Neural cell (in vitro differentiated cells): Measurements from ENCODE around the gene EEF2K. TPM values are rescaled to one million over a fixed set of nuclear protein-coding genes. Genes with fewer than 3 reads are reported as not detected.

Experiments used
- H2AFZ ChIP-seq: fragments of 200-600, 300-800 bp; sonication (generic), shearing (Covaris generic); 2 replicates; pipeline ENCODE4 v1.6.0; 2014; ENCODE audit warnings: low read depth, mild to moderate bottlenecking, antibody characterized with exemption, low read length, moderate library complexity
- H3F3A ChIP-seq: fragments of 200-600 bp; shearing (Covaris generic); 2 replicates; pipeline ENCODE4 v1.6.1; 2016; ENCODE audit warnings: mild to moderate bottlenecking, moderate library complexity, mixed read lengths, antibody characterized with exemption, low read length; ENCODE audit not compliant: insufficient read depth, poor library complexity, severe bottlenecking
- H3K27ac ChIP-seq: fragments of 200-600, 300-800 bp; sonication (generic), shearing (Covaris generic); 2 replicates; pipeline ENCODE4 v1.5.1; 2014; ENCODE audit warnings: mild to moderate bottlenecking, low read length, moderate library complexity
- H3K27me3 ChIP-seq: fragments of 300-800, 200-600 bp; sonication (generic), shearing (Covaris generic); 2 replicates; pipeline ENCODE4 v1.6.0; 2014; ENCODE audit warnings: mild to moderate bottlenecking, low read depth, low read length, moderate library complexity; ENCODE audit not compliant: insufficient read depth
- H3K36me3 ChIP-seq: fragments of 300-800, 200-600 bp; sonication (generic), shearing (Covaris generic); 2 replicates; pipeline ENCODE4 v1.5.1; 2014; ENCODE audit warnings: mild to moderate bottlenecking, antibody characterized with exemption, low read length, moderate library complexity; ENCODE audit not compliant: insufficient read depth
- H3K4me2 ChIP-seq: fragments of 300-800, 200-600 bp; sonication (generic), shearing (Covaris generic); 2 replicates; pipeline ENCODE4 v1.6.0; 2014; ENCODE audit warnings: mild to moderate bottlenecking, low read length
- H3K4me3 ChIP-seq: fragments of 300-800, 200-600 bp; sonication (generic), shearing (Covaris generic); 2 replicates; pipeline ENCODE4 v1.5.1; 2014; ENCODE audit warnings: mild to moderate bottlenecking, low read length, moderate library complexity
- H3K79me2 ChIP-seq: fragments of 200-600 bp; shearing (Covaris generic); replicated peaks from 2 replicates; pipeline ENCODE4 v1.6.0; 2014; ENCODE audit warnings: mild to moderate bottlenecking, low read length, moderate library complexity; ENCODE audit not compliant: insufficient read depth
- H3K9ac ChIP-seq: fragments of 300-800, 200-600 bp; sonication (generic), shearing (Covaris generic); 2 replicates; pipeline ENCODE4 v1.6.1; 2016; ENCODE audit warnings: mild to moderate bottlenecking, low read length, mixed read lengths
- H3K9me2 ChIP-seq: fragments of 200-600 bp; shearing (Covaris generic); 2 replicates; pipeline ENCODE4 v1.6.1; 2016; ENCODE audit warnings: mild to moderate bottlenecking, low read length, mixed read lengths; ENCODE audit not compliant: insufficient read depth
- H3K9me3 ChIP-seq: fragments of 200-600, 300-800 bp; sonication (generic), shearing (Covaris generic); 2 replicates; pipeline ENCODE4 v1.6.1; 2016; ENCODE audit warnings: mild to moderate bottlenecking, mixed run types, low read length, moderate library complexity, mixed read lengths
- H4K20me1 ChIP-seq: fragments of 200-600 bp; shearing (Covaris generic); 2 replicates; pipeline ENCODE4 v1.6.1; 2016; ENCODE audit warnings: mild to moderate bottlenecking, mixed run types; ENCODE audit not compliant: insufficient read depth
- CTCF ChIP-seq: fragments of 450-650 bp; IDR thresholded peaks from 2 replicates; pipeline ENCODE4 v1.5.1; 2014; ENCODE audit warnings: antibody characterized with exemption, mild to moderate bottlenecking, moderate library complexity; ENCODE audit not compliant: poor library complexity, severe bottlenecking
- EP300 ChIP-seq: fragments of 450-650 bp; conservative IDR thresholded peaks from 2 replicates; pipeline ENCODE4 v1.6.1; 2014; ENCODE audit warnings: antibody characterized with exemption, mild to moderate bottlenecking, moderate library complexity; ENCODE audit not compliant: poor library complexity, severe bottlenecking
- EZH2 ChIP-seq: fragments of 200-600, 300-800 bp; shearing (Covaris generic), sonication (generic); IDR thresholded peaks from 2 replicates; pipeline ENCODE4 v1.6.1; 2014; ENCODE audit warnings: antibody characterized with exemption, low read length, borderline replicate concordance, mild to moderate bottlenecking; ENCODE audit not compliant: insufficient read depth, poor library complexity, severe bottlenecking
- MXI1 ChIP-seq: fragments of 450-650 bp; conservative IDR thresholded peaks from 2 replicates; pipeline ENCODE4 v1.6.1; 2014; ENCODE audit warnings: antibody characterized with exemption, mild to moderate bottlenecking; ENCODE audit not compliant: poor library complexity, severe bottlenecking
- POLR2AphosphoS5 ChIP-seq: IDR thresholded peaks from 2 replicates; pipeline ENCODE4 v1.6.1; 2012
- RAD21 ChIP-seq: fragments of 450-650 bp; conservative IDR thresholded peaks from 2 replicates; pipeline ENCODE4 v1.6.1; 2014; ENCODE audit warnings: antibody characterized with exemption, mild to moderate bottlenecking, moderate library complexity
- SMC3 ChIP-seq: fragments of 450-650 bp; conservative IDR thresholded peaks from 2 replicates; pipeline ENCODE4 v1.6.1; 2014; ENCODE audit warnings: antibody characterized with exemption, mild to moderate bottlenecking, moderate library complexity; ENCODE audit not compliant: poor library complexity
- TAF1 ChIP-seq: IDR thresholded peaks from 2 replicates; pipeline ENCODE4 v1.6.1; 2012; ENCODE audit warnings: low read depth
- polyA plus RNA-seq: library from polyadenylated mRNA; depleted of rRNA; stranded (reverse); fragments of >200 nt; gene quantifications from 2 replicates; pipeline ENCODE4 v1.2.3, GENCODE V29; 2014
- TF ChIP-seq, protein P1 (sequence below): IDR thresholded peaks from 2 replicates; pipeline ENCODE4 v1.6.1; 2012; ENCODE audit warnings: borderline replicate concordance

EEF2K gene
- polyA plus RNA-seq, 1 donor from 2014 or later, result 7.2 TPM

GRCh38 chr16:22240023-22240710, 34.1 kb downstream of the EEF2K start:
- H3K27ac ChIP-seq, result no peak overlapping the region
- H3K36me3 ChIP-seq, result no peaks in the 10 kb centered on the region
- no peak overlapping the region for H3K4me3 ChIP-seq
- no peaks in the 10 kb centered on the region for H3F3A ChIP-seq
- H3K79me2 ChIP-seq, result no peaks in the 10 kb centered on the region
- H3K9me3 ChIP-seq, result no peaks in the 10 kb centered on the region
- H3K27me3 ChIP-seq, result no peaks in the 10 kb centered on the region
- H3K9me2 ChIP-seq, result no peaks in the 10 kb centered on the region
- no peak overlapping the region for H3K9ac ChIP-seq
- TF ChIP-seq, protein P1, sequence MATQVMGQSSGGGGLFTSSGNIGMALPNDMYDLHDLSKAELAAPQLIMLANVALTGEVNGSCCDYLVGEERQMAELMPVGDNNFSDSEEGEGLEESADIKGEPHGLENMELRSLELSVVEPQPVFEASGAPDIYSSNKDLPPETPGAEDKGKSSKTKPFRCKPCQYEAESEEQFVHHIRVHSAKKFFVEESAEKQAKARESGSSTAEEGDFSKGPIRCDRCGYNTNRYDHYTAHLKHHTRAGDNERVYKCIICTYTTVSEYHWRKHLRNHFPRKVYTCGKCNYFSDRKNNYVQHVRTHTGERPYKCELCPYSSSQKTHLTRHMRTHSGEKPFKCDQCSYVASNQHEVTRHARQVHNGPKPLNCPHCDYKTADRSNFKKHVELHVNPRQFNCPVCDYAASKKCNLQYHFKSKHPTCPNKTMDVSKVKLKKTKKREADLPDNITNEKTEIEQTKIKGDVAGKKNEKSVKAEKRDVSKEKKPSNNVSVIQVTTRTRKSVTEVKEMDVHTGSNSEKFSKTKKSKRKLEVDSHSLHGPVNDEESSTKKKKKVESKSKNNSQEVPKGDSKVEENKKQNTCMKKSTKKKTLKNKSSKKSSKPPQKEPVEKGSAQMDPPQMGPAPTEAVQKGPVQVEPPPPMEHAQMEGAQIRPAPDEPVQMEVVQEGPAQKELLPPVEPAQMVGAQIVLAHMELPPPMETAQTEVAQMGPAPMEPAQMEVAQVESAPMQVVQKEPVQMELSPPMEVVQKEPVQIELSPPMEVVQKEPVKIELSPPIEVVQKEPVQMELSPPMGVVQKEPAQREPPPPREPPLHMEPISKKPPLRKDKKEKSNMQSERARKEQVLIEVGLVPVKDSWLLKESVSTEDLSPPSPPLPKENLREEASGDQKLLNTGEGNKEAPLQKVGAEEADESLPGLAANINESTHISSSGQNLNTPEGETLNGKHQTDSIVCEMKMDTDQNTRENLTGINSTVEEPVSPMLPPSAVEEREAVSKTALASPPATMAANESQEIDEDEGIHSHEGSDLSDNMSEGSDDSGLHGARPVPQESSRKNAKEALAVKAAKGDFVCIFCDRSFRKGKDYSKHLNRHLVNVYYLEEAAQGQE, result no peak
- no peak for TF ChIP-seq EP300
- TF ChIP-seq EZH2, result no peak
- no peak for TF ChIP-seq POLR2AphosphoS5
- no peak for TF ChIP-seq TAF1
- TF ChIP-seq SMC3, result no peak
- TF ChIP-seq MXI1, result no peak
- TF ChIP-seq CTCF, result no peak
- TF ChIP-seq RAD21, result no peak
- no peak overlapping the region for H2AFZ ChIP-seq
- no peaks in the 10 kb centered on the region for H4K20me1 ChIP-seq
- H3K4me2 ChIP-seq, result no peak overlapping the region

DNA sequence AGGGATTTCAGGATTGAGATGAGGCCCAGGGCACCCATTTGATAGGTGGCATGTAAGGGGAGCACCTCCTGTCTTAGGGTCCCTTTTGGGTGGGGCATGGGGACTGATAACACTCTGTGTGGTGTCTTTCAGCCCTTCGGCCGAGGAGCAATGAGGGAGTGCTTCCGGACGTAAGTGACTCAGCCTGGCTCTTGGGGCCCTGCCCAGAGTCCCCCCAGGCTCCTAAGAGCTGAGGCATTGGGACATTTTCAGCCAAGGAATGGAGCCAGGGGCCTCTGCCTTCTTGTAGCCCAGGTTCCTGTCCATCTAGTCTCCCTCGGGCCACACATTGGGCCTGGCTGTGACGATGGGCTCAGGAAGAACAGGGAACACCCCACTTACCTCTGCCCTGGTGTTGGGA, 44.4 kb downstream of the EEF2K start:
- H3K4me3 ChIP-seq, result no peak overlapping the region
- H3F3A ChIP-seq, result no peaks in the 10 kb centered on the region
- no peak overlapping the region for H2AFZ ChIP-seq
- no peaks in the 10 kb centered on the region for H3K27me3 ChIP-seq
- no peaks in the 10 kb centered on the region for H3K36me3 ChIP-seq
- H4K20me1 ChIP-seq, result no peaks in the 10 kb centered on the region
- no peaks in the 10 kb centered on the region for H3K9me3 ChIP-seq
- no peaks in the 10 kb centered on the region for H3K9me2 ChIP-seq
- no peak overlapping the region for H3K27ac ChIP-seq
- no peak overlapping the region for H3K4me2 ChIP-seq
- H3K79me2 ChIP-seq, result no peaks in the 10 kb centered on the region
- TF ChIP-seq CTCF, result no peak
- TF ChIP-seq EP300, result no peak
- TF ChIP-seq, protein P1, result no peak
- no peak overlapping the region for H3K9ac ChIP-seq
